Astrocyte (in vitro differentiated cells and primary cell): ENCODE data around the gene TAF9. TPM values are rescaled to one million over a fixed set of nuclear protein-coding genes. Genes with fewer than 3 reads are reported as not detected.

Source experiments
- DNase-seq: peaks from one replicate; pipeline ENCODE4 v3.0.0-alpha.2; 2010; ENCODE audit warnings: low read depth
- FAIRE-seq: peaks from 2 replicates; lab custom pipeline; 2011; peaks lifted over from hg19 to GRCh38; lab: Jason Lieb, UNC
- H2AFZ ChIP-seq: 2 replicates; pipeline ENCODE4 v1.6.0; 2012; ENCODE audit warnings: low read depth, low read length, inconsistent platforms
- H3K27ac ChIP-seq: 2 replicates; pipeline ENCODE4 v1.5.1; 2011; ENCODE audit warnings: low read depth, low read length, inconsistent platforms
- H3K27me3 ChIP-seq: 2 replicates; pipeline ENCODE4 v1.6.0; 2011; ENCODE audit warnings: low read length, inconsistent platforms; ENCODE audit not compliant: insufficient read depth
- H3K36me3 ChIP-seq: 2 replicates; pipeline ENCODE4 v1.5.1; 2011; ENCODE audit warnings: low read length, inconsistent platforms; ENCODE audit not compliant: insufficient read depth
- H3K4me1 ChIP-seq: 2 replicates; pipeline ENCODE4 v1.5.1; 2011; ENCODE audit warnings: low read length, inconsistent platforms; ENCODE audit not compliant: insufficient read depth
- H3K4me2 ChIP-seq: 2 replicates; pipeline ENCODE4 v1.6.0; 2012; ENCODE audit warnings: low read length, inconsistent platforms
- H3K4me3 ChIP-seq: 2 replicates; pipeline ENCODE4 v1.5.1; 2011; ENCODE audit warnings: low read depth, mild to moderate bottlenecking, low read length, inconsistent platforms; ENCODE audit not compliant: insufficient read depth
- H3K79me2 ChIP-seq: 2 replicates; pipeline ENCODE4 v1.6.0; 2012; ENCODE audit warnings: mild to moderate bottlenecking, low read length, inconsistent platforms; ENCODE audit not compliant: insufficient read depth
- H3K9ac ChIP-seq: 2 replicates; pipeline ENCODE4 v1.6.0; 2012; ENCODE audit warnings: mild to moderate bottlenecking, low read length, inconsistent platforms
- H3K9me3 ChIP-seq: 2 replicates; pipeline ENCODE4 v1.5.1; 2012; ENCODE audit warnings: low read depth, mild to moderate bottlenecking, low read length, inconsistent platforms; ENCODE audit not compliant: insufficient read depth
- H4K20me1 ChIP-seq: 2 replicates; pipeline ENCODE4 v1.6.0; 2012; ENCODE audit warnings: low read length, inconsistent platforms; ENCODE audit not compliant: insufficient read depth
- H3K27ac Mint-ChIP-seq: one replicate; pipeline ENCODE4 v1.8.0; 2021; ENCODE audit warnings: mild to moderate bottlenecking, mixed read lengths; ENCODE audit not compliant: unreplicated experiment
- H3K27me3 Mint-ChIP-seq: one replicate; pipeline ENCODE4 v1.8.0; 2021; ENCODE audit warnings: low read depth, mixed read lengths; ENCODE audit not compliant: unreplicated experiment
- H3K36me3 Mint-ChIP-seq: one replicate; pipeline ENCODE4 v1.8.0; 2021; ENCODE audit warnings: low read depth, mixed read lengths; ENCODE audit not compliant: unreplicated experiment
- H3K4me1 Mint-ChIP-seq: one replicate; pipeline ENCODE4 v1.8.0; 2021; ENCODE audit warnings: low read depth, mixed read lengths; ENCODE audit not compliant: unreplicated experiment
- H3K4me3 Mint-ChIP-seq: one replicate; pipeline ENCODE4 v1.8.0; 2021; ENCODE audit warnings: mild to moderate bottlenecking, moderate library complexity, mixed read lengths; ENCODE audit not compliant: unreplicated experiment
- H3K9me3 Mint-ChIP-seq: one replicate; pipeline ENCODE4 v1.8.0; 2021; ENCODE audit warnings: mild to moderate bottlenecking, mixed read lengths; ENCODE audit not compliant: unreplicated experiment
- EZH2 ChIP-seq: IDR thresholded peaks from 2 replicates; pipeline ENCODE4 v1.6.1; 2012; ENCODE audit warnings: mild to moderate bottlenecking, low read length, inconsistent platforms; ENCODE audit not compliant: insufficient read depth
- total RNA-seq: library from RNA; stranded (reverse); gene quantifications from 2 replicates; pipeline ENCODE4 v1.2.1, GENCODE V29; 2021
- TF ChIP-seq, protein P1 (sequence below): IDR thresholded peaks from 2 replicates; pipeline ENCODE4 v1.5.1; 2011; ENCODE audit warnings: low read depth, mild to moderate bottlenecking, inconsistent platforms, low read length, moderate library complexity; ENCODE audit not compliant: insufficient read depth

The TAF9 gene
- total RNA-seq, 1 donor from 2014 or later = 92.7 TPM

DNA sequence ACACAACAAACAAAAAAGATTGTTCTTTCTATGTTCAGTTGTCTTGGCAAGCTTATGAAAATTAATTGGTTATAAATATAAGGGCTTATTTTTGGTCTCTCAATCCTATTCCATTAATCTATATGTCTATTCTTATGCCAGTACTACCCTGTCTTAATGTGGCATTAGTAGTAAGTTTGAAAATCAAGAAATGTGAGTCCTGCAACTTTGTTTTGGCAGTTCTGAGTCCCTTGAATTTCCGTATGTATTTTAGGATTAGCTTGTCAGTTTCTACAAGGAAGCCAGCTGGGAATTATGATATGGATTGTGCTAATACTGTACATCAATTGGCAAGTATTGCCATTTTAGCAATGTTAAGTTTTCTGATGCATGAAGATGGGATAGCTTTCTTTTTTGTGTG is 26.2 kb downstream of the TAF9 start:
- H3K9me3 ChIP-seq = no peaks in the 10 kb centered on the region
- H3K4me3 ChIP-seq = no peak overlapping the region
- no peaks in the 10 kb centered on the region for H3K4me1 ChIP-seq
- no peak overlapping the region for H3K27ac Mint-ChIP-seq
- FAIRE-seq = no peak
- H3K27me3 ChIP-seq = no peaks in the 10 kb centered on the region
- H3K36me3 Mint-ChIP-seq = no peaks in the 10 kb centered on the region
- no peak overlapping the region for H3K9ac ChIP-seq
- DNase-seq = no peak
- no peak overlapping the region for H2AFZ ChIP-seq
- H4K20me1 ChIP-seq = no peaks in the 10 kb centered on the region
- H3K79me2 ChIP-seq = no peaks in the 10 kb centered on the region
- H3K9me3 Mint-ChIP-seq = no peaks in the 10 kb centered on the region
- no peaks in the 10 kb centered on the region for H3K36me3 ChIP-seq
- no peak overlapping the region for H3K27ac ChIP-seq
- H3K27me3 Mint-ChIP-seq = no peaks in the 10 kb centered on the region
- no peak overlapping the region for H3K4me2 ChIP-seq
- no peaks in the 10 kb centered on the region for H3K4me1 Mint-ChIP-seq
- TF ChIP-seq EZH2 = no peak
- TF ChIP-seq, protein P1, sequence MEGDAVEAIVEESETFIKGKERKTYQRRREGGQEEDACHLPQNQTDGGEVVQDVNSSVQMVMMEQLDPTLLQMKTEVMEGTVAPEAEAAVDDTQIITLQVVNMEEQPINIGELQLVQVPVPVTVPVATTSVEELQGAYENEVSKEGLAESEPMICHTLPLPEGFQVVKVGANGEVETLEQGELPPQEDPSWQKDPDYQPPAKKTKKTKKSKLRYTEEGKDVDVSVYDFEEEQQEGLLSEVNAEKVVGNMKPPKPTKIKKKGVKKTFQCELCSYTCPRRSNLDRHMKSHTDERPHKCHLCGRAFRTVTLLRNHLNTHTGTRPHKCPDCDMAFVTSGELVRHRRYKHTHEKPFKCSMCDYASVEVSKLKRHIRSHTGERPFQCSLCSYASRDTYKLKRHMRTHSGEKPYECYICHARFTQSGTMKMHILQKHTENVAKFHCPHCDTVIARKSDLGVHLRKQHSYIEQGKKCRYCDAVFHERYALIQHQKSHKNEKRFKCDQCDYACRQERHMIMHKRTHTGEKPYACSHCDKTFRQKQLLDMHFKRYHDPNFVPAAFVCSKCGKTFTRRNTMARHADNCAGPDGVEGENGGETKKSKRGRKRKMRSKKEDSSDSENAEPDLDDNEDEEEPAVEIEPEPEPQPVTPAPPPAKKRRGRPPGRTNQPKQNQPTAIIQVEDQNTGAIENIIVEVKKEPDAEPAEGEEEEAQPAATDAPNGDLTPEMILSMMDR = no peak
- H3K4me3 Mint-ChIP-seq = no peak overlapping the region

DNA sequence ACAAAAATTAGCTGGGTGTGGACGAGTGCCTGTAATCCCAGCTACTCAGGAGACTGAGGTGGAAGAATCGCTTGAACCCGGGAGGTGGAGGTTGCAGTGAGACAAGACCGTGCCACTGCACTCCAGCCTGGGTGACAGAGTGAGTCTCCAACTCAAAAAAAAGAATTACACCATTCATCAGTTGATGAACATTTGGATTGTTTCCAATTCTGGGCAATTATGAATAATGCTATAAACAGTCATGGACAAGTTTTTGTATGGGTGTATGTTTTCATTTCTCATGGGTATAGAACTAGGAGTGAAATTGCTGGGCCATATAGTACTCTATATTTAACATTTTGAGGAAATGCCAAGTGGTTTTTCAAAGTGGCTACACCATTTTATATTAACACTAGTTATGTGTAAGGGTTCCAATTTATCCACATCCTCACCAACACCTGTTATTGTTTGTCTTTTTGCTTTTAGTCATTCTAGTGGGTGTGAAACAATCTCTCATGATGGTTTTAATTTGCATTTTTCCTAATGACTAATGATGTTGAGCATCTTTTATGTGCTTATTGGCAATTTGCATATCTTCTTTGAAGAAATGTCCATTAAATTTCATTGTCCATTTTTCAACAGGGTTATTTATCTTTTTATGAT is 27.7 kb downstream of the TAF9 start:
- Histone ChIP-seq H3K4me1 (no peaks in the 10 kb centered on the region), H3K36me3 (no peaks in the 10 kb centered on the region), H3K4me2 (no peak overlapping the region), H3K27me3 (no peaks in the 10 kb centered on the region), H2AFZ (no peak overlapping the region), H3K9me3 (no peaks in the 10 kb centered on the region), H4K20me1 (no peaks in the 10 kb centered on the region), H3K9ac (no peak overlapping the region), H3K4me3 (no peak overlapping the region), H3K27ac (no peak overlapping the region), H3K79me2 (no peaks in the 10 kb centered on the region)
- FAIRE-seq (no peak), DNase-seq (no peak)
- Mint-ChIP-seq H3K4me3 (no peak overlapping the region), H3K36me3 (no peaks in the 10 kb centered on the region), H3K4me1 (no peaks in the 10 kb centered on the region), H3K9me3 (no peaks in the 10 kb centered on the region), H3K27me3 (no peaks in the 10 kb centered on the region), H3K27ac (no peak overlapping the region)
- TF ChIP-seq, protein P1 = no peak
- no peak for TF ChIP-seq EZH2

DNA sequence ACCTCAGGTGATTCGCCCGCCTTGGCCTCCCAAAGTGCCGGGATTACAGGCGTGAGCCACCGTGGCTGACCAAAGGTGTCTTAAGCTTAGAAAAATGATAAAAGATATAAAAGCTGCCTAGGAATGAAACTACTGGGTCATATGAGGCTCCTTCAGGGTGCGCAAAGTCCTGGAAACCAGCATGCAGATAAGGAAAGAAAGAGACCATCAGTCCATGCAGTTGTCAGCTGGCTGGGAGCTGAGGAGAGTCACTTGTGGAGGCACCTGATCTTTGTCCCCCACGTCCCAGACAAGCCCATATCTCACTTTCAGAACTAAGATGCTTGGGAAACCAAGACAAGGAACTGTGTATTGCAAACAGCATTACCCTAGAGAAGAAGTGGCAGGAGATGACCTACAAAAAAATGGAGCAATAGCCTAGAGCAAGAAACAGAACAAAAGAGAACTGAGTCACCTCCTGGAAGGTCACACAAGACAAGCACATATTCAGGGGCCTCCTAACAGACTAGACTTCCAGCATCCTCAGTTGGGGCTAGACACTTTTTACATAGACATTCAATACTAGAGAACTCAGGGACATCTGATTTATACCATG is 33.9 kb downstream of the TAF9 start:
- Mint-ChIP-seq H3K27me3 (peaks cover 2% of the 10 kb centered on the region), H3K9me3 (no peaks in the 10 kb centered on the region), H3K4me1 (peaks cover 2% of the 10 kb centered on the region), H3K4me3 (no peak overlapping the region), H3K27ac (no peak overlapping the region), H3K36me3 (no peaks in the 10 kb centered on the region)
- Histone ChIP-seq H3K9ac (no peak overlapping the region), H2AFZ (no peak overlapping the region), H3K36me3 (no peaks in the 10 kb centered on the region), H3K4me3 (no peak overlapping the region), H4K20me1 (no peaks in the 10 kb centered on the region), H3K27me3 (no peaks in the 10 kb centered on the region), H3K4me2 (no peak overlapping the region), H3K4me1 (peaks cover 3% of the 10 kb centered on the region), H3K79me2 (no peaks in the 10 kb centered on the region), H3K27ac (no peak overlapping the region), H3K9me3 (no peaks in the 10 kb centered on the region)
- FAIRE-seq (no peak), DNase-seq (no peak)
- TF ChIP-seq, protein P1 = no peak
- no peak for TF ChIP-seq EZH2
